CD4-positive, alpha-beta T cell (primary cell): ENCODE measurements around the gene RAD51B. TPM values are rescaled to one million over a fixed set of nuclear protein-coding genes. Genes with fewer than 3 reads are reported as not detected.

Experiments used
- ATAC-seq: fragments of 200-7000 bp; cut with Tn5 transposase; one replicate; pipeline ENCODE4 v1.10.0; 2022; ENCODE audit warnings: mild to moderate bottlenecking; ENCODE audit not compliant: poor library complexity
- CTCF ChIA-PET: fragments of 350-600 bp; sonication (Branson Sonifier 250); formaldehyde crosslinking; loops from one replicate; lab custom pipeline; 2021; ENCODE audit warnings: antibody characterized with exemption, inconsistent platforms; lab: Charles Lee
- POLR2A ChIA-PET: fragments of 350-600 bp; sonication (Branson Sonifier 250); formaldehyde crosslinking; loops from one replicate; lab custom pipeline; 2021; ENCODE audit warnings: antibody characterized with exemption, inconsistent platforms; lab: Charles Lee
- DNase-seq, 14 experiments: peaks; one replicate each; pipeline ENCODE4 v3.0.0-alpha.2; 2013 to 2020; ENCODE audit warnings: mixed read lengths in 2 of 14
- H3K27ac ChIP-seq, 2 donors: one replicate each; pipeline versions ENCODE4 v1.5.1 to v1.7.0; 2013; ENCODE audit warnings: low read length in 2 of 2, low read depth in 1 of 2, mild to moderate bottlenecking in 1 of 2
- H3K27me3 ChIP-seq, 2 experiments: 1 replicate in 1 of 2; 2 replicates in 1 of 2; pipeline versions ENCODE4 v1.6.1 to v1.7.0; 2013; ENCODE audit warnings: low read length in 2 of 2, control low read depth in 1 of 2, mild to moderate bottlenecking in 1 of 2, moderate library complexity in 1 of 2; ENCODE audit not compliant: insufficient read depth in 2 of 2, control insufficient read depth in 1 of 2
- H3K36me3 ChIP-seq: one replicate; pipeline ENCODE4 v1.6.1; 2013; ENCODE audit warnings: low read length, control low read depth; ENCODE audit not compliant: insufficient read depth
- H3K4me1 ChIP-seq: one replicate; pipeline ENCODE4 v1.6.1; 2013; ENCODE audit warnings: low read length, control low read depth; ENCODE audit not compliant: insufficient read depth
- H3K4me3 ChIP-seq: one replicate; pipeline ENCODE4 v1.5.1; 2013; ENCODE audit warnings: mild to moderate bottlenecking, low read length, moderate library complexity
- H3K9me3 ChIP-seq, 2 experiments: 1 replicate in 1 of 2; 2 replicates in 1 of 2; pipeline versions ENCODE4 v1.6.1 to v1.7.0; 2013; ENCODE audit warnings: low read length in 2 of 2, mild to moderate bottlenecking in 2 of 2, control low read depth in 1 of 2, moderate library complexity in 1 of 2; ENCODE audit not compliant: control insufficient read depth in 1 of 2, insufficient read depth in 1 of 2
- H3K27ac Mint-ChIP-seq: one replicate; pipeline ENCODE4 v1.8.0; 2020; ENCODE audit warnings: mixed read lengths
- H3K27me3 Mint-ChIP-seq: one replicate; pipeline ENCODE4 v1.8.0; 2021; ENCODE audit warnings: mixed read lengths
- H3K36me3 Mint-ChIP-seq: one replicate; pipeline ENCODE4 v1.8.0; 2021; ENCODE audit warnings: low read depth, mixed read lengths
- H3K4me1 Mint-ChIP-seq: one replicate; pipeline ENCODE4 v1.8.0; 2021; ENCODE audit warnings: low read depth, mixed read lengths
- H3K4me3 Mint-ChIP-seq: one replicate; pipeline ENCODE4 v1.8.0; 2020; ENCODE audit warnings: mild to moderate bottlenecking, mixed read lengths
- H3K9me3 Mint-ChIP-seq: one replicate; pipeline ENCODE4 v1.8.0; 2020; ENCODE audit warnings: mixed read lengths
- intact Hi-C, 2 experiments: fragments of 100-400 bp; cut with DNase I in 1 of 2; cut with micrococcal nuclease in 1 of 2; formaldehyde crosslinking; loops; one replicate each; pipeline versions ENCODE4 v1.15.1 to v1.9.0; 2023 to 2025; cut with DNase I, micrococcal nuclease
- total RNA-seq, 174 experiments: library from RNA in 2 of 174; stranded (reverse) in 2 of 174; gene quantifications; one replicate each; pipeline ENCODE4 v1.2.3 and lab custom pipeline; 2021 to 2026
- TF ChIP-seq, protein P1 (sequence below): fragments of 200-600 bp; IDR thresholded peaks from one replicate; pipeline ENCODE4 v1.8.0; 2022; ENCODE audit warnings: antibody characterized with exemption, mild to moderate bottlenecking

RAD51B gene
- total RNA-seq, 2 experiments from 2014 or later: 18.4 to 20.0 TPM

DNA sequence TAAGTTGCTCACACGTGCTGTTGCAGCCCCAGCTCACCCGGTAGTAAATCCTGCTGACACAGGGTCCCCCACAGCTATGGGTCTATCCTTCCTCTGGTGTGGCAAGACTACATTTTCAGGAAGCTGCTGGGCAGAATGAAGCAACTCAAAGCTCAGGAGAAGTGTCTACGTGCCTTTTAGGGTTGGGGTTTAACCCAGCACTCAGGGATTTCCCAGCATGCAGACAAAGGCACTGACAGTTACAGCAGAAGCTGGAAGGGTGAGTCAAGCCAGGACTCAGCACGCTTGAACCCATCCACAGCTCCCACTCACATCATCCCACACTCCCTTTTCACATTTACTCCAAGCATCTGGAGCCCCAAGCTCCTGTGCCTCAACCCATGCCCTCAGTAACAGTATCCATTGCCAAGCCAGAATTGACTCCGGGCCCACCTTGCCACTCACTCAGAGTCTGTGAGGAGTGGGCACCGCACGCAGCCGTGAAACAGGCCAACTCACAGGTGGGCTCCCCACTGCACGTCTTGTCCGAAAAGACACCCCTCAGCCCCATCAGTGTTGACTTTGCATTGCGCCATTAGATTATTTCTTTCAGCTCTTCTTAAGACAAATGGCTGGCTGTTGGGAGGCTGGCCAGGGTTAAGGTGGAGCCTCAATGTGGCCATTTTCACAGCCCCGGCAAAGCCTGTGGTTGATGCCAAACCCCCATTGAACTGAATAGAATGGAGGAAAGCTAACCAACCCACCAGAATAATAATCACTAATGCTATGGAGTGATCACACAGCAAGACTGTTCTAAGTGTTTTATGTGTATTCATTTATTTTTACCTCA, 913.7 kb downstream of the RAD51B start:
- ATAC-seq (no peak), DNase-seq (peak in 3 of 14 experiments; percentile 21 to 76 (median 66))
- no peaks in the 10 kb centered on the region for H3K9me3 ChIP-seq
- H3K36me3 ChIP-seq: no peaks in the 10 kb centered on the region
- no peaks in the 10 kb centered on the region for H3K27me3 ChIP-seq
- Mint-ChIP-seq H3K4me1 (peaks cover 59% of the 10 kb centered on the region), H3K27ac (no peak overlapping the region), H3K9me3 (no peaks in the 10 kb centered on the region), H3K27me3 (no peaks in the 10 kb centered on the region), H3K4me3 (no peak overlapping the region), H3K36me3 (no peaks in the 10 kb centered on the region)
- CTCF ChIA-PET: interaction anchor here (0.9 kb wide), 1 partner anchor 14 kb away, joined by 3 read pairs; no protein-coding TSS in a partner anchor
- no peak overlapping the region for H3K4me3 ChIP-seq
- POLR2A ChIA-PET: interaction anchor here (1.7 kb wide), 1 partner anchor 38 kb away, joined by 5 read pairs; no protein-coding TSS in a partner anchor
- intact Hi-C loops: loop anchor here (5.0 kb wide), 1 partner anchor 49 kb away; no protein-coding TSS in a partner anchor
- H3K27ac ChIP-seq: peak overlapping the region in 1 of 2 donors; percentile 20
- TF ChIP-seq, protein P1, sequence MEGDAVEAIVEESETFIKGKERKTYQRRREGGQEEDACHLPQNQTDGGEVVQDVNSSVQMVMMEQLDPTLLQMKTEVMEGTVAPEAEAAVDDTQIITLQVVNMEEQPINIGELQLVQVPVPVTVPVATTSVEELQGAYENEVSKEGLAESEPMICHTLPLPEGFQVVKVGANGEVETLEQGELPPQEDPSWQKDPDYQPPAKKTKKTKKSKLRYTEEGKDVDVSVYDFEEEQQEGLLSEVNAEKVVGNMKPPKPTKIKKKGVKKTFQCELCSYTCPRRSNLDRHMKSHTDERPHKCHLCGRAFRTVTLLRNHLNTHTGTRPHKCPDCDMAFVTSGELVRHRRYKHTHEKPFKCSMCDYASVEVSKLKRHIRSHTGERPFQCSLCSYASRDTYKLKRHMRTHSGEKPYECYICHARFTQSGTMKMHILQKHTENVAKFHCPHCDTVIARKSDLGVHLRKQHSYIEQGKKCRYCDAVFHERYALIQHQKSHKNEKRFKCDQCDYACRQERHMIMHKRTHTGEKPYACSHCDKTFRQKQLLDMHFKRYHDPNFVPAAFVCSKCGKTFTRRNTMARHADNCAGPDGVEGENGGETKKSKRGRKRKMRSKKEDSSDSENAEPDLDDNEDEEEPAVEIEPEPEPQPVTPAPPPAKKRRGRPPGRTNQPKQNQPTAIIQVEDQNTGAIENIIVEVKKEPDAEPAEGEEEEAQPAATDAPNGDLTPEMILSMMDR: no peak
- peaks cover 45% of the 10 kb centered on the region for H3K4me1 ChIP-seq

DNA sequence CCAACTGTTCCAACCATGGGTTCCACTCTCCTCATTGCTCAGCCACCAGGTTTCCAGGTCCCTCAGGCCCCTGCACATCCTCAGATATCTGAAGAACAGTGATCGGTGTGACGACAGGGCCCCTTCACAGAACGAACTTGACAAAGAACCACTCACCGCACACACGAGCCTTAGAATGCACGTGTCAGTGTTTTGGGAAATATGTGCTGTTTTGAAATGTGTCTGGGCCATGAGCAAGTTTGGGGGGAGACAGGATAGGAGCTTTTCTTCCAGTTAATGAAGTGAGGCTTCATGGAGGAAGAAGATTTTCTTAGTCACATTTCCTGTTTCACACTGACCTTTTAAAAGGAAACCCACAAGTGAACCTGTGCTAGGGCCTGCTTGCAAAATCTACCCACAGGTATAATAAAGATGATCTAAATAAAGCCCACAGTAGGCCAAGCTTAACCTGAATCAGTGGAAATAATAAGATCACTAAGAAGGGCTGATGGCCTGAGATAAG, 914.7 kb downstream of the RAD51B start:
- POLR2A ChIA-PET: interaction anchor here (0.5 to 1.8 kb wide), 3 partner anchors 37 to 54 kb away, joined by 5 read pairs; no protein-coding TSS in a partner anchor

DNA sequence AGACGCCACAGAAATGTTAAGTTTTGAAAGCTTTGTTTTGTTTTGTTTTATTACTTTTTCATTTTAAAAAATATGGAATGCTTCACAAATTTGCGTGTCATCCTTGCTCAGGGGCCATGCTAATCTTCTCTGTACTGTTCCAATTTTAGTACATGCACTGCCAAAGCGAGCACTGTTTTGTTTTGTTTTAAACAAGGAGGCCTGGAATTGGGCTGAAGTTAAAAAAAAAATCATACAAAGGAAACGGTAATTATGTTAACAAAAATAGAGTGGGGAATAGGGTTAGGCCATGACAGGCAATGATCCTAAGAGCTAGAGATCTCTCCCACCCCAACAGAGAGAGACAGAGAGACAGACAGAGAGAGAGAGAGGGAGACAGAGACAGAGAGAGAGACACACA, 916.3 kb downstream of the RAD51B start:
- peaks cover 45% of the 10 kb centered on the region for H3K4me1 ChIP-seq
- H3K27ac Mint-ChIP-seq: no peak overlapping the region
- no peaks in the 10 kb centered on the region for H3K9me3 ChIP-seq
- no peaks in the 10 kb centered on the region for H3K9me3 Mint-ChIP-seq
- H3K36me3 ChIP-seq: no peaks in the 10 kb centered on the region
- ATAC-seq (no peak), DNase-seq (no peak)
- no peaks in the 10 kb centered on the region for H3K27me3 Mint-ChIP-seq
- H3K4me3 Mint-ChIP-seq: no peak overlapping the region
- H3K27me3 ChIP-seq: no peaks in the 10 kb centered on the region
- TF ChIP-seq, protein P1: no peak
- CTCF ChIA-PET: interaction anchor here (1.6 kb wide), 1 partner anchor 52 kb away, joined by 4 read pairs; no protein-coding TSS in a partner anchor
- no peak overlapping the region for H3K4me3 ChIP-seq
- H3K4me1 Mint-ChIP-seq: peaks cover 38% of the 10 kb centered on the region
- intact Hi-C loops: no loop called here
- no peak overlapping the region for H3K27ac ChIP-seq
- POLR2A ChIA-PET: no interaction called here
- H3K36me3 Mint-ChIP-seq: no peaks in the 10 kb centered on the region

More for the DNA sequence above, 914.7 kb downstream of the RAD51B start:
- H3K36me3 ChIP-seq: no peaks in the 10 kb centered on the region
- H3K27me3 Mint-ChIP-seq: no peaks in the 10 kb centered on the region
- H3K4me1 Mint-ChIP-seq: peaks cover 52% of the 10 kb centered on the region
- ATAC-seq (peak; percentile 70), DNase-seq (peak in 8 of 14 experiments; percentile 14 to 70 (median 40))
- CTCF ChIA-PET: interaction anchor here (1.0 to 1.6 kb wide), 3 partner anchors 18 to 54 kb away, joined by 3 to 4 read pairs (median 3); no protein-coding TSS in a partner anchor
- no peaks in the 10 kb centered on the region for H3K9me3 Mint-ChIP-seq
- intact Hi-C loops: loop anchor here (5.0 kb wide), 1 partner anchor 48 kb away; no protein-coding TSS in a partner anchor
- no peaks in the 10 kb centered on the region for H3K9me3 ChIP-seq
- H3K4me3 Mint-ChIP-seq: no peak overlapping the region
- TF ChIP-seq, protein P1: no peak
- H3K36me3 Mint-ChIP-seq: no peaks in the 10 kb centered on the region
- peak overlapping the region in 1 of 2 donors; percentile 4 for H3K27ac ChIP-seq
- peak overlapping the region; percentile 66 for H3K27ac Mint-ChIP-seq
- H3K4me1 ChIP-seq: peaks cover 45% of the 10 kb centered on the region
- no peak overlapping the region for H3K4me3 ChIP-seq
- H3K27me3 ChIP-seq: no peaks in the 10 kb centered on the region
